GM23338 (cell line): ENCODE measurements around the gene FAF1. TPM values are rescaled to one million over a fixed set of nuclear protein-coding genes. Genes with fewer than 3 reads are reported as not detected.
"Not testable (repeated sequence)": the region's sequence is repeated elsewhere in the genome, so short reads cannot be mapped to it uniquely, and the experiment has no call there.

Experiments used
- ATAC-seq: fragments of 200-7000 bp; cut with Tn5 transposase; 3 replicates; pipeline ENCODE4 v1.9.1; 2020
- DNase-seq: peaks from one replicate; pipeline ENCODE4 v3.0.0-alpha.2; 2015; ENCODE audit warnings: low spot score
- H2AFZ ChIP-seq: fragments of 200-600 bp; sonication (generic); 2 replicates; pipeline ENCODE4 v1.8.0; 2016; ENCODE audit warnings: antibody characterized with exemption, mild to moderate bottlenecking, moderate library complexity
- H3F3A ChIP-seq: fragments of 200-600 bp; sonication (generic); replicated peaks from 2 replicates; pipeline ENCODE4 v1.8.0; 2017; ENCODE audit warnings: antibody characterized with exemption, mixed run types, low read depth
- H3K27ac ChIP-seq: fragments of 200-600 bp; sonication (generic); 2 replicates; pipeline ENCODE4 v1.6.1; 2016; ENCODE audit warnings: low read depth
- H3K27me3 ChIP-seq: fragments of 200-600 bp; sonication (generic); 2 replicates; pipeline ENCODE4 v1.8.0; 2016; ENCODE audit warnings: mild to moderate bottlenecking, mixed run types, moderate library complexity; ENCODE audit not compliant: insufficient read depth
- H3K36me3 ChIP-seq: fragments of 200-600 bp; sonication (generic); 2 replicates; pipeline ENCODE4 v1.8.0; 2016; ENCODE audit warnings: mild to moderate bottlenecking; ENCODE audit not compliant: insufficient read depth
- H3K4me1 ChIP-seq: fragments of 200-600 bp; sonication (generic); 2 replicates; pipeline ENCODE4 v1.8.0; 2016; ENCODE audit warnings: mild to moderate bottlenecking, moderate library complexity; ENCODE audit not compliant: insufficient read depth
- H3K4me2 ChIP-seq: fragments of 200-600 bp; sonication (generic); 2 replicates; pipeline ENCODE4 v1.7.1; 2017; ENCODE audit warnings: mixed run types
- H3K4me3 ChIP-seq: fragments of 200-600 bp; sonication (generic); 2 replicates; pipeline ENCODE4 v1.6.1; 2016; ENCODE audit warnings: mixed run types
- H3K79me2 ChIP-seq: fragments of 200-600 bp; sonication (generic); replicated peaks from 2 replicates; pipeline ENCODE4 v1.8.0; 2017; ENCODE audit warnings: mild to moderate bottlenecking; ENCODE audit not compliant: insufficient read depth
- H3K9me2 ChIP-seq: fragments of 200-600 bp; sonication (generic); 2 replicates; pipeline ENCODE4 v1.8.0; 2017; ENCODE audit not compliant: insufficient read depth
- H4K20me1 ChIP-seq: fragments of 200-600 bp; sonication (generic); replicated peaks from 2 replicates; pipeline ENCODE4 v1.8.0; 2017; ENCODE audit warnings: mild to moderate bottlenecking; ENCODE audit not compliant: insufficient read depth
- H3K27ac Mint-ChIP-seq: 2 replicates; pipeline ENCODE4 v1.8.0; 2020; ENCODE audit warnings: inconsistent platforms, mild to moderate bottlenecking, moderate library complexity, mixed read lengths
- H3K27me3 Mint-ChIP-seq: 3 replicates; pipeline ENCODE4 v1.8.0; 2022; ENCODE audit warnings: low read depth, mild to moderate bottlenecking, moderate library complexity, mixed read lengths, inconsistent platforms; ENCODE audit not compliant: insufficient read depth, poor library complexity
- H3K36me3 Mint-ChIP-seq: 3 replicates; pipeline ENCODE4 v1.8.0; 2021; ENCODE audit warnings: low read depth, mild to moderate bottlenecking, inconsistent platforms, moderate library complexity, mixed read lengths
- H3K4me1 Mint-ChIP-seq: 3 replicates; pipeline ENCODE4 v1.8.0; 2020; ENCODE audit warnings: mild to moderate bottlenecking, inconsistent platforms, mixed read lengths
- H3K4me3 Mint-ChIP-seq: 3 replicates; pipeline ENCODE4 v1.8.0; 2021; ENCODE audit warnings: moderate library complexity, mild to moderate bottlenecking, inconsistent platforms, mixed read lengths
- H3K9me3 Mint-ChIP-seq: 3 replicates; pipeline ENCODE4 v1.8.0; 2020; ENCODE audit warnings: moderate library complexity, mild to moderate bottlenecking, inconsistent platforms, mixed read lengths
- STAT1 ChIP-seq: IDR thresholded peaks from one replicate; pipeline ENCODE4 v1.6.1; 2016; ENCODE audit warnings: antibody characterized with exemption; ENCODE audit not compliant: unreplicated experiment
- ZNF331 ChIP-seq: fragments of 250-450 bp; sonication (Bioruptor Pico); IDR thresholded peaks from 2 replicates; pipeline ENCODE4 v1.5.0; 2020; ENCODE audit warnings: low read depth, mild to moderate bottlenecking, moderate library complexity
- polyA plus RNA-seq: library from polyadenylated mRNA; unstranded; fragments of >200 nt; fragmentation: Nextera tagmentation; extraction: Ambion mirVana; gene quantifications from 2 replicates; pipeline ENCODE4 v1.2.1, GENCODE V29; 2016
- total RNA-seq: library from RNA; depleted of rRNA; stranded (reverse); fragments of >200 nt; shearing (Covaris generic); gene quantifications from 2 replicates; pipeline ENCODE4 v1.2.3, GENCODE V29; 2014
- TF ChIP-seq, protein P1 (sequence below): IDR thresholded peaks from one replicate; pipeline ENCODE4 v1.6.1; 2018; ENCODE audit warnings: antibody characterized with exemption; ENCODE audit not compliant: unreplicated experiment
- TF ChIP-seq, protein P2 (sequence below): IDR thresholded peaks from 2 replicates; pipeline ENCODE4 v1.6.1; 2016; ENCODE audit warnings: antibody characterized with exemption

Gene FAF1
- total and polyA plus RNA-seq, 2 experiments from 2014 or later = 24.1 to 53.2 TPM

GRCh38 chr1:50766688-50767087 lies 193.4 kb downstream of the FAF1 start:
- H3K4me1 Mint-ChIP-seq = no peaks in the 10 kb centered on the region
- Histone ChIP-seq H3K4me1 (no peaks in the 10 kb centered on the region), H3K79me2 (no peaks in the 10 kb centered on the region; the same call in none of the 2 replicates), H3K4me2 (no peak overlapping the region), H3K27me3 (no peaks in the 10 kb centered on the region), H2AFZ (no peak overlapping the region), H3F3A (no peaks in the 10 kb centered on the region), H3K27ac (no peak overlapping the region), H3K9me2 (no peaks in the 10 kb centered on the region), H3K4me3 (no peak overlapping the region), H4K20me1 (no peaks in the 10 kb centered on the region), H3K36me3 (no peaks in the 10 kb centered on the region)
- no peaks in the 10 kb centered on the region for H3K27me3 Mint-ChIP-seq
- DNase-seq (no peak), ATAC-seq (no peak)
- no peak overlapping the region for H3K4me3 Mint-ChIP-seq
- peaks cover 4% of the 10 kb centered on the region; the same call in 2 of the 3 replicates for H3K36me3 Mint-ChIP-seq
- H3K9me3 Mint-ChIP-seq = no peaks in the 10 kb centered on the region
- no peak for TF ChIP-seq ZNF331
- TF ChIP-seq, protein P1, sequence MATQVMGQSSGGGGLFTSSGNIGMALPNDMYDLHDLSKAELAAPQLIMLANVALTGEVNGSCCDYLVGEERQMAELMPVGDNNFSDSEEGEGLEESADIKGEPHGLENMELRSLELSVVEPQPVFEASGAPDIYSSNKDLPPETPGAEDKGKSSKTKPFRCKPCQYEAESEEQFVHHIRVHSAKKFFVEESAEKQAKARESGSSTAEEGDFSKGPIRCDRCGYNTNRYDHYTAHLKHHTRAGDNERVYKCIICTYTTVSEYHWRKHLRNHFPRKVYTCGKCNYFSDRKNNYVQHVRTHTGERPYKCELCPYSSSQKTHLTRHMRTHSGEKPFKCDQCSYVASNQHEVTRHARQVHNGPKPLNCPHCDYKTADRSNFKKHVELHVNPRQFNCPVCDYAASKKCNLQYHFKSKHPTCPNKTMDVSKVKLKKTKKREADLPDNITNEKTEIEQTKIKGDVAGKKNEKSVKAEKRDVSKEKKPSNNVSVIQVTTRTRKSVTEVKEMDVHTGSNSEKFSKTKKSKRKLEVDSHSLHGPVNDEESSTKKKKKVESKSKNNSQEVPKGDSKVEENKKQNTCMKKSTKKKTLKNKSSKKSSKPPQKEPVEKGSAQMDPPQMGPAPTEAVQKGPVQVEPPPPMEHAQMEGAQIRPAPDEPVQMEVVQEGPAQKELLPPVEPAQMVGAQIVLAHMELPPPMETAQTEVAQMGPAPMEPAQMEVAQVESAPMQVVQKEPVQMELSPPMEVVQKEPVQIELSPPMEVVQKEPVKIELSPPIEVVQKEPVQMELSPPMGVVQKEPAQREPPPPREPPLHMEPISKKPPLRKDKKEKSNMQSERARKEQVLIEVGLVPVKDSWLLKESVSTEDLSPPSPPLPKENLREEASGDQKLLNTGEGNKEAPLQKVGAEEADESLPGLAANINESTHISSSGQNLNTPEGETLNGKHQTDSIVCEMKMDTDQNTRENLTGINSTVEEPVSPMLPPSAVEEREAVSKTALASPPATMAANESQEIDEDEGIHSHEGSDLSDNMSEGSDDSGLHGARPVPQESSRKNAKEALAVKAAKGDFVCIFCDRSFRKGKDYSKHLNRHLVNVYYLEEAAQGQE = no peak
- TF ChIP-seq, protein P2, sequence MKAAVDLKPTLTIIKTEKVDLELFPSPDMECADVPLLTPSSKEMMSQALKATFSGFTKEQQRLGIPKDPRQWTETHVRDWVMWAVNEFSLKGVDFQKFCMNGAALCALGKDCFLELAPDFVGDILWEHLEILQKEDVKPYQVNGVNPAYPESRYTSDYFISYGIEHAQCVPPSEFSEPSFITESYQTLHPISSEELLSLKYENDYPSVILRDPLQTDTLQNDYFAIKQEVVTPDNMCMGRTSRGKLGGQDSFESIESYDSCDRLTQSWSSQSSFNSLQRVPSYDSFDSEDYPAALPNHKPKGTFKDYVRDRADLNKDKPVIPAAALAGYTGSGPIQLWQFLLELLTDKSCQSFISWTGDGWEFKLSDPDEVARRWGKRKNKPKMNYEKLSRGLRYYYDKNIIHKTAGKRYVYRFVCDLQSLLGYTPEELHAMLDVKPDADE = no peak
- TF ChIP-seq STAT1 = no peak
- H3K27ac Mint-ChIP-seq = no peak overlapping the region

GRCh38 chr1:50756543-50756942 lies 203.5 kb downstream of the FAF1 start:
- not testable (repeated sequence) for DNase-seq, H3K27me3 ChIP-seq, H3K4me1 Mint-ChIP-seq, H3K27me3 Mint-ChIP-seq, H3K9me2 ChIP-seq, H3K4me3 Mint-ChIP-seq, H3K27ac ChIP-seq, H3K36me3 ChIP-seq, H3K4me2 ChIP-seq, H3K27ac Mint-ChIP-seq, H2AFZ ChIP-seq, H3K4me3 ChIP-seq, H4K20me1 ChIP-seq, ATAC-seq, H3K4me1 ChIP-seq, H3F3A ChIP-seq, H3K79me2 ChIP-seq
- H3K9me3 Mint-ChIP-seq = peaks cover 37% of the 10 kb centered on the region
- H3K36me3 Mint-ChIP-seq = peaks cover 46% of the 10 kb centered on the region

DNA sequence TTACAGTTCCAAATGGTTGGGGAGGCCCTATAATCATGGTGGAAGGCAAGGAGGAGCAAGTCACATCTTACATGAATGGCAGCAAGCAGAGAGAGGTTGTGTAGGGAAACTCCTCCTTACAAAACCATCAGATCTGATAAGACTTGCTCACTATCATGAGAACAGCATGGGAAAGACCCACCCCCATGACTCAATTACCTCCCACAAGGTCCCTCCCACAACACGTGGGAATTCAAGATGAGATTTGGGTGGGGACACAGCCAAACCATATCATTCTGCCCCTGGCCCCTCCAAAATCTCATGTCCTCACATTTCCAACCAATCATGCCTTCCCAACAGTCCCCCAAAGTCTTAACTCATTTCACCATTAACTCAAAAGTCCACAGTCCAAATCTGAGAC lies 205.3 kb downstream of the FAF1 start:
- Mint-ChIP-seq H3K27ac (0 out of 2 replicates have a peak overlapping the region, but pooled peaks have one; percentile 52), H3K36me3 (peaks cover 38% of the 10 kb centered on the region), H3K9me3 (peaks cover 30% of the 10 kb centered on the region)
- DNase-seq, H3K27me3 ChIP-seq, ATAC-seq, H3K27me3 Mint-ChIP-seq, H4K20me1 ChIP-seq, H3F3A ChIP-seq, H3K36me3 ChIP-seq, H3K4me2 ChIP-seq, H3K79me2 ChIP-seq, H3K4me3 Mint-ChIP-seq, H2AFZ ChIP-seq, H3K4me1 ChIP-seq, H3K9me2 ChIP-seq, H3K4me1 Mint-ChIP-seq, H3K27ac ChIP-seq, H3K4me3 ChIP-seq: not testable (repeated sequence)
